H1 (cell line): ENCODE results near the gene PLS3. TPM values are rescaled to one million over a fixed set of nuclear protein-coding genes. Genes with fewer than 3 reads are reported as not detected.

Experiments
- ATF2 ChIP-seq: IDR thresholded peaks from 2 replicates; pipeline ENCODE4 v1.6.1; 2012; ENCODE audit warnings: low read length, inconsistent platforms
- CEBPB ChIP-seq: IDR thresholded peaks from 2 replicates; pipeline ENCODE4 v1.6.1; 2012; ENCODE audit warnings: low read depth, low read length
- polyA plus RNA-seq, 7 experiments: library from polyadenylated mRNA; depleted of rRNA in 3 of 7; stranded (reverse) in 5 of 7; unstranded in 2 of 7; fragments of >200 nt in 5 of 7; fragments of 200-250 nt in 2 of 7; gene quantifications; 1 replicate in 5 of 7; 2 replicates in 1 of 7; 4 replicates in 1 of 7; pipeline versions ENCODE4 v1.2.1 to v1.2.3, GENCODE V29; 2011 to 2013; ENCODE audit warnings: missing spikeins in 2 of 7, mixed read lengths in 2 of 7
- total RNA-seq: library from RNA; stranded (reverse); fragmentation: NEBNext Ultra II Directional; extraction: Animal tissue kit (Norgen Biotek cat#: 25700); gene quantifications from 2 replicates; pipeline ENCODE4 v1.2.1, GENCODE V29; 2021
- TF ChIP-seq, protein P1 (sequence below): fragments of 300-600 bp; sonication (generic); IDR thresholded peaks from 2 replicates; pipeline ENCODE4 v1.7.1; 2012; ENCODE audit warnings: low read length, moderate library complexity, mild to moderate bottlenecking, inconsistent platforms; ENCODE audit not compliant: insufficient replicate concordance

Gene PLS3
- total and polyA plus RNA-seq, 2 of the 8 experiments (the other 6 are each of a cell fraction or from before 2014, with no cell fraction given), result 107 to 185 TPM

DNA sequence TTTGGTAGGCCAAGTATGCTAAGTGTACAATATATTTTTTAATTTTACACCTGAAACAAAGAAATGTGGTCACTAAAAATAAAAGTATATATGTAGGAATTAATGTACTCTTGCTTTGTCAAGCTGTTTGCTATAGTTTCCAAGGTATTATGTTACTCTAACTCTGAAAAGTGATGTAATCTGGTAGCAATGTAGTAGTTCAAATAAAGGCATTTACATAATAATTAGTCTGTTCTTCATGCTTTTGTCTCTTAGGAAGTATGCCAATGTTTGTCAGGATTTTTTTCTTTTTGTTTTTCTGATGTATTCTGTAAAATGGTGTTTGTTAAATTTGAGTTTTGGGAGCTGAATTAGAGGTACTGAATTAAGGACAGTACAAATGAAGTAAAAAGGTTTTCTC is 89.5 kb downstream of the PLS3 start (continued):
- TF ChIP-seq, protein P1, sequence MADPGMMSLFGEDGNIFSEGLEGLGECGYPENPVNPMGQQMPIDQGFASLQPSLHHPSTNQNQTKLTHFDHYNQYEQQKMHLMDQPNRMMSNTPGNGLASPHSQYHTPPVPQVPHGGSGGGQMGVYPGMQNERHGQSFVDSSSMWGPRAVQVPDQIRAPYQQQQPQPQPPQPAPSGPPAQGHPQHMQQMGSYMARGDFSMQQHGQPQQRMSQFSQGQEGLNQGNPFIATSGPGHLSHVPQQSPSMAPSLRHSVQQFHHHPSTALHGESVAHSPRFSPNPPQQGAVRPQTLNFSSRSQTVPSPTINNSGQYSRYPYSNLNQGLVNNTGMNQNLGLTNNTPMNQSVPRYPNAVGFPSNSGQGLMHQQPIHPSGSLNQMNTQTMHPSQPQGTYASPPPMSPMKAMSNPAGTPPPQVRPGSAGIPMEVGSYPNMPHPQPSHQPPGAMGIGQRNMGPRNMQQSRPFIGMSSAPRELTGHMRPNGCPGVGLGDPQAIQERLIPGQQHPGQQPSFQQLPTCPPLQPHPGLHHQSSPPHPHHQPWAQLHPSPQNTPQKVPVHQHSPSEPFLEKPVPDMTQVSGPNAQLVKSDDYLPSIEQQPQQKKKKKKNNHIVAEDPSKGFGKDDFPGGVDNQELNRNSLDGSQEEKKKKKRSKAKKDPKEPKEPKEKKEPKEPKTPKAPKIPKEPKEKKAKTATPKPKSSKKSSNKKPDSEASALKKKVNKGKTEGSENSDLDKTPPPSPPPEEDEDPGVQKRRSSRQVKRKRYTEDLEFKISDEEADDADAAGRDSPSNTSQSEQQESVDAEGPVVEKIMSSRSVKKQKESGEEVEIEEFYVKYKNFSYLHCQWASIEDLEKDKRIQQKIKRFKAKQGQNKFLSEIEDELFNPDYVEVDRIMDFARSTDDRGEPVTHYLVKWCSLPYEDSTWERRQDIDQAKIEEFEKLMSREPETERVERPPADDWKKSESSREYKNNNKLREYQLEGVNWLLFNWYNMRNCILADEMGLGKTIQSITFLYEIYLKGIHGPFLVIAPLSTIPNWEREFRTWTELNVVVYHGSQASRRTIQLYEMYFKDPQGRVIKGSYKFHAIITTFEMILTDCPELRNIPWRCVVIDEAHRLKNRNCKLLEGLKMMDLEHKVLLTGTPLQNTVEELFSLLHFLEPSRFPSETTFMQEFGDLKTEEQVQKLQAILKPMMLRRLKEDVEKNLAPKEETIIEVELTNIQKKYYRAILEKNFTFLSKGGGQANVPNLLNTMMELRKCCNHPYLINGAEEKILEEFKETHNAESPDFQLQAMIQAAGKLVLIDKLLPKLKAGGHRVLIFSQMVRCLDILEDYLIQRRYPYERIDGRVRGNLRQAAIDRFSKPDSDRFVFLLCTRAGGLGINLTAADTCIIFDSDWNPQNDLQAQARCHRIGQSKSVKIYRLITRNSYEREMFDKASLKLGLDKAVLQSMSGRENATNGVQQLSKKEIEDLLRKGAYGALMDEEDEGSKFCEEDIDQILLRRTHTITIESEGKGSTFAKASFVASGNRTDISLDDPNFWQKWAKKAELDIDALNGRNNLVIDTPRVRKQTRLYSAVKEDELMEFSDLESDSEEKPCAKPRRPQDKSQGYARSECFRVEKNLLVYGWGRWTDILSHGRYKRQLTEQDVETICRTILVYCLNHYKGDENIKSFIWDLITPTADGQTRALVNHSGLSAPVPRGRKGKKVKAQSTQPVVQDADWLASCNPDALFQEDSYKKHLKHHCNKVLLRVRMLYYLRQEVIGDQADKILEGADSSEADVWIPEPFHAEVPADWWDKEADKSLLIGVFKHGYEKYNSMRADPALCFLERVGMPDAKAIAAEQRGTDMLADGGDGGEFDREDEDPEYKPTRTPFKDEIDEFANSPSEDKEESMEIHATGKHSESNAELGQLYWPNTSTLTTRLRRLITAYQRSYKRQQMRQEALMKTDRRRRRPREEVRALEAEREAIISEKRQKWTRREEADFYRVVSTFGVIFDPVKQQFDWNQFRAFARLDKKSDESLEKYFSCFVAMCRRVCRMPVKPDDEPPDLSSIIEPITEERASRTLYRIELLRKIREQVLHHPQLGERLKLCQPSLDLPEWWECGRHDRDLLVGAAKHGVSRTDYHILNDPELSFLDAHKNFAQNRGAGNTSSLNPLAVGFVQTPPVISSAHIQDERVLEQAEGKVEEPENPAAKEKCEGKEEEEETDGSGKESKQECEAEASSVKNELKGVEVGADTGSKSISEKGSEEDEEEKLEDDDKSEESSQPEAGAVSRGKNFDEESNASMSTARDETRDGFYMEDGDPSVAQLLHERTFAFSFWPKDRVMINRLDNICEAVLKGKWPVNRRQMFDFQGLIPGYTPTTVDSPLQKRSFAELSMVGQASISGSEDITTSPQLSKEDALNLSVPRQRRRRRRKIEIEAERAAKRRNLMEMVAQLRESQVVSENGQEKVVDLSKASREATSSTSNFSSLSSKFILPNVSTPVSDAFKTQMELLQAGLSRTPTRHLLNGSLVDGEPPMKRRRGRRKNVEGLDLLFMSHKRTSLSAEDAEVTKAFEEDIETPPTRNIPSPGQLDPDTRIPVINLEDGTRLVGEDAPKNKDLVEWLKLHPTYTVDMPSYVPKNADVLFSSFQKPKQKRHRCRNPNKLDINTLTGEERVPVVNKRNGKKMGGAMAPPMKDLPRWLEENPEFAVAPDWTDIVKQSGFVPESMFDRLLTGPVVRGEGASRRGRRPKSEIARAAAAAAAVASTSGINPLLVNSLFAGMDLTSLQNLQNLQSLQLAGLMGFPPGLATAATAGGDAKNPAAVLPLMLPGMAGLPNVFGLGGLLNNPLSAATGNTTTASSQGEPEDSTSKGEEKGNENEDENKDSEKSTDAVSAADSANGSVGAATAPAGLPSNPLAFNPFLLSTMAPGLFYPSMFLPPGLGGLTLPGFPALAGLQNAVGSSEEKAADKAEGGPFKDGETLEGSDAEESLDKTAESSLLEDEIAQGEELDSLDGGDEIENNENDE, result peak; percentile 40
- TF ChIP-seq CEBPB, result 0 out of 2 replicates have a peak, but pooled peaks have one; percentile 49
- 0 out of 2 replicates have a peak, but pooled peaks have one; percentile 61 for TF ChIP-seq ATF2
